NCI-H82 (cell line): ENCODE measurements around the gene EFL1.

Source experiments
- DNase-seq: peaks from one replicate; lab custom pipeline; 2025; lab: John Stamatoyannopoulos, UW

The EFL1 gene

GRCh38 chr15:82122746-82123400 is 139.7 kb downstream of the EFL1 start:
- DNase-seq: no peak

GRCh38 chr15:82118040-82118439 is 144.5 kb downstream of the EFL1 start:
- DNase-seq: no peak

GRCh38 chr15:82117296-82117695 is 145.2 kb downstream of the EFL1 start:
- no peak for DNase-seq

DNA sequence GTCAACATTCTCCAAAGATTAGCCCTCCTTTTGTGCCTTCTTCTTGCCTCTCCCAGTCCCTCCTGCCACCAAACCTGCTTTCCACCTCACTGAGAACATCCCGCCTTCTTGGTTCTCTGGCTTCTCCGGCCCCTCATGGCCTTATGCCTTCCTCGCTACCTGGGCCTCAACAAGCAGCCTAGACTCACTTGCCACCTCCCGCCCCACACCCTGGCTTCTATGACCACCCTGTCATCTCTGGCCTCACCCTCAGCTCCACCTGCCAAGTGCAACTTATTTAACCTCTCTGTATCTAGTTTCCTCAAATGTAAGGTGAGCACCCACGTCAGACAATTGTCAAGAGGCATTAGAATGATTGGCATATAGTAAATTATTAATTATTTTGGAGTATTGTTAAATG is 147.9 kb downstream of the EFL1 start:
- DNase-seq: no peak

DNA sequence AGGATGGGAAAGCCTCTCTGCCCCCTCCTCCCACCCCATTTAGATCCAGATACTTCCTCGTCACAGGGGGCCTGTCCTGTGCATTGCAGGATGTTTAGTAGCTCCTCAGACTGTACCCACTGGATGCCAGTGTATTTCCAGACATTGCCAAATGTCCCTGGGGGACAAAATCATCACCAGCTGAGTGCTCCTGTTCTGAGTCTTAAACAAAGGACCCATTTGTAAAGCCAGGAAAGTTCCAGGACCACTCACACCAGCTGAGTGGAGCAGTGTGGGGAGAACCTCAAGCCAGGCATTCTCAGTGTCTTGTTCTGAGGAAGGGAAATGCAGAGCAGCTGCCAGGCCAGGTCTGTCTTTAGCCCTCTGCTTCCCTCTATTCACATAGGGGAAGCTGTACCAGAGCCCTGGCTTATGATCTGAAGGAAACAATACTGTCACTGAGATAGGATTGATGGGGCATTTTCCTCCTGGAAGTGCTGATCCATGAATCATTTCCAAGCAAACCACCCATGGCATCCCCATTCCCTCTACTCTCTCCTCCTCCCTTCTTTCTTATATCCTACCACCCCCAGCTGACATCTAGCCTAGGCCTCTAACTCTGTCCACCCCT is 149.3 kb downstream of the EFL1 start:
- DNase-seq: no peak

GRCh38 chr15:82111918-82112317 is 150.6 kb downstream of the EFL1 start:
- DNase-seq: no peak

DNA sequence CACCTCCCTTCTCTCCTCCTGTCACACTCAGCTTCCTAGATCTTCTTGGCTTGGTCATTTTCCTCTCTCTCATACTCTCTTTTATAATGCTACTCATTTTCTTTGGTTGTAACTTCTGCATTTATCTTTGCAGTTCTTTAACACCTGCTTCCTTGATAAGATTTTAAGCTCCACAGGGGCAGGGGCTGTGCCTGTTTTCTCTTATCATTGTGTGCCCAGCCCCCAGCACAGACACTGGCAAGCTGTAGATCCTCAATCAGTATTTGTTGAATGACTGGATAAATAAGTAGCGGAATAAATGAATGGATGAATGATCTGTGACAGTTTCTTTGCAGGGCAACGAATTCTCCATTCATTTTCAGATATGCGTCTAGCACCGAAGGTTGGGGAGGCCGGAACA is 152.4 kb downstream of the EFL1 start:
- no peak for DNase-seq

- DNase-seq: peak; percentile 72
These were observed 153.9 kb downstream of the EFL1 start for GRCh38 chr15:82108489-82109078.

DNA sequence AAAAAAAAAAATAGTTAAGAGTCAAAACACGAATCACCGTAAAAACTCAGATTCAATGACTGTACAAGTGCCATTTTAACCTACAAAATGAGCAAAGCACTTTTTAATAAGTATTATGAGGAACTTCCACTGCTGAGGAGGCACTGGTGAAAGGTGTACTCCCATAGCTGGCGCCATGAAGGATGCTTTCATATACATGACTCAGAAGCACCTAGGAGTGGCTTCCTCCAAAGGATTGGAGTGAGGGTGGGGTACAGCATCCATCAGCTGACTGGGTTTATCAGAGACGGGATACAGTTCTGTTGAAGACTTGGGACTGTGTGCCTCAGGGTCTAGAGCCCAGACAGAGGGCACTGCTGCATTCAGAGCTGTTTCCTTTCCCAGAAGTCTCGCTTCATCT is 155.9 kb downstream of the EFL1 start:
- no peak for DNase-seq

GRCh38 chr15:82105451-82106215 is 156.9 kb downstream of the EFL1 start:
- no peak for DNase-seq

DNA sequence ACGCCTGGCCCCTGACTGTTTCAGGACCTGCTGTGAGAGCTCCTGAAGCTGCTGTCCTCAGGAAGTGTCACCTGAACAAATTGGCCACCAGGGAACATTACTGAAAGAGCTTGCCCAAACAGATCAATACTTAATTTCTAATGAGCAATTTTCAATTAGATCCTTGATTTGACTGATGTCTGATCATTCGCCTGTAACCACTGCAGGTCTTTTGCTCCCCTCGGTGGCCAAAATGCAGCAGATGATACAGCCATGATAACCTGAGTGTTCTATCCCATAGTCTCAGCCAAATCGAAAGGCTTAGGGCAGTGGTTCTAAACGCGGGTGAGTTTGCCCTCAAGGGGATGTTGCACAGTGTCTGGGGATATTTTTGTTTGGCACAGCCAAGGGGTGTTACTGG is 159.1 kb downstream of the EFL1 start:
- no peak for DNase-seq

DNA sequence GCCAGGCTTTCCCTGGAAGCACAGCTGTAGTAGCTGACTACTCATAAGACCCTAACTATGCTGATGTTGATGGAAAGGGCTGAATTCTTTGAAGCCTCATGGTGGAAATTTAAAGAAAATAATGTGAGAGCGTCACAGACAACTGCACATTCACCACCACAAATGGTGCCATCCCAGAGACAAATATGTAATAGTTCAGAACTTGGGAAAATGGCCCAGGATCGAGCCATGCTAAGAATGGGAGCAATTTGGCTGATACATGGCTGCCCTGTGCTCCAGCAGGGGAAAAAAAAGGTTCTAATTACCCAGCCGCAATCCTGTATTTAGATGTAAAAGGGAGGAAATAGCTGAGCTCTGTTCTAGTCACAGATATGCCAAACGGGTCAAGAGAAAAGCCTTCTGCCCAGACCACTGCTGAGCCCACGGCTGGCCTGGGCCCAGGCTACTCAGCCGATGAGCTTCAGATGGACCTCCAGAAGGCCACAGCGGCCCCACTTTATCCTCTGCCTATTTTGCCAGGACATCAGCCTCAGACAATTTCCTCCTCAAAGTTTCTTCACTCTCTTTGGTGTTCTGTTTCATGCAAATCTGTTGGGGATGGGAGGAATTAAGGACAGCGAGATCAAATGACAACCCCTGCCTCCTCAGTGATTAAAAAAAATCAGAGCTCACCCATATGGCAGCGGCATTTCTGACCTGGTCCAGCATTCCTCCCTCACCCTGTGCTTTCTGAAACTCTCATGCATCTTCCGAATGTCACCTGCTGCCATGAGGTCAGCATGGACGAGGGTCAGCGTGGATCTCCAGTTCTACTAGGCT is 162.2 kb downstream of the EFL1 start:
- peak; percentile 69 for DNase-seq

- no peak for DNase-seq
These were observed 163.9 kb downstream of the EFL1 start for GRCh38 chr15:82098674-82099073.

- DNase-seq: no peak
These were observed 166.7 kb downstream of the EFL1 start for GRCh38 chr15:82095803-82096202.

DNA sequence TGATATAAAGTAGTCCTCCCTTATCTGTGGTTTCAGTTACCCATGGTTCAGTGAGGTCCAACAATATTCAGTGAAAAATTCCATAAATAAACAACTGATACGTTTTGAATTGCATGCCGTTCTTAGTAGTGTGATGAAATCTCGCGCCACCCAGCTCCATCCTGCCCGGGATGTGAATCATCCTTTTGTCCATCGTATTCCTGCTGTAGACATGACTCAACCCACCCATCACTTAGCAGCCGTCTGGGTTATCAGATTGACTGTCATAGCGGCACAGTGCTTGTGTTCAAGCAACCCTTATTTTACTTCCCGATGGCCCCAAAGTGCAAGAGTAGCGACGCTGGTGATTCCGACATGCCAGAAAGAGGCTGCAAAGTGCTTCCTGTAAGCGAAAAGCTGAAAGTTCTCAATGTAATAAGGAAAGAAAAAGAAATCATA is 168.7 kb downstream of the EFL1 start:
- no peak for DNase-seq

DNA sequence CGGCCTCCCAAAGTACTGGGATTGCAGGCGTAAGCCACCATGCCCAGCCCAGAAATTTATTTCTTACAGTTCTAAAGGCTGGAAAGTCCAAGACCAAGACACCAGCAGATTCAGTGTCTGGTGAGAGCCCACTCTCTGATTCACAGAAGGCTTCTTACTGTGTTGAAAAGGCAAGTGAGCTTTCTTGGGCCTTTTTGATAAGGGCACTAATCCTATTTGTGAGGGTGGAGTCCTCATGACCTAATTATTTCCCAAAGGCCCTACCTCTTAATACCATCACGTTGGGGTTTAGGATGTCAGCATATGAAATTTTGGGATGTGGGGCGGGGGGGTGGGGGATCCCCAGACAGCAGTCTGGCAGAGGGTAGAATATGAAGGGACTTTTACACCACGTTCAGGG is 169.2 kb downstream of the EFL1 start:
- peak; percentile 45 for DNase-seq

DNA sequence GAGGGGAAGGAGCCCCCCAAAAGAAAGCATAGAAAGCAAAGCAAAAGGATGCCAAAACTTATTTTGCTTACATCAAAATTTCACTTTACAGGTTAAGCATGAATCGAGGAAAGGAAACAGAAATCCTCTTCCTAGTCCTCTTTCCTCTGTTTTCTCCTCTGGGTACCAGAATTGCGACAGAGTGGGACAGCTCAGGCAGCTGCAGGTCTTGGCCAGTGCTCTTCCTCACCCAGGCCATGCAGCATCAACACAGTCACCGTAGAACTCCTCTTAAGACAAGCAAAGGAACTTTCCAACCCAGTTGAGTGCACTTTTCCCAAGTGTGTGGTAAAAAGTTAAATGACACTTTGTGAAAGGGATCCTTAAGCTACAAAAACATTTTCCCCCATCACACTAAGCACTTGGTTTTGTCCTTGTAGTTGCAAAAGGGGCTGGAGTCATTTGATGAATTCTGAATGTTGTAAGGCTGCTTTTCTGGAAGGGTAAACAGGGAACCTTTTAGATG is 170.8 kb downstream of the EFL1 start:
- no peak for DNase-seq

DNA sequence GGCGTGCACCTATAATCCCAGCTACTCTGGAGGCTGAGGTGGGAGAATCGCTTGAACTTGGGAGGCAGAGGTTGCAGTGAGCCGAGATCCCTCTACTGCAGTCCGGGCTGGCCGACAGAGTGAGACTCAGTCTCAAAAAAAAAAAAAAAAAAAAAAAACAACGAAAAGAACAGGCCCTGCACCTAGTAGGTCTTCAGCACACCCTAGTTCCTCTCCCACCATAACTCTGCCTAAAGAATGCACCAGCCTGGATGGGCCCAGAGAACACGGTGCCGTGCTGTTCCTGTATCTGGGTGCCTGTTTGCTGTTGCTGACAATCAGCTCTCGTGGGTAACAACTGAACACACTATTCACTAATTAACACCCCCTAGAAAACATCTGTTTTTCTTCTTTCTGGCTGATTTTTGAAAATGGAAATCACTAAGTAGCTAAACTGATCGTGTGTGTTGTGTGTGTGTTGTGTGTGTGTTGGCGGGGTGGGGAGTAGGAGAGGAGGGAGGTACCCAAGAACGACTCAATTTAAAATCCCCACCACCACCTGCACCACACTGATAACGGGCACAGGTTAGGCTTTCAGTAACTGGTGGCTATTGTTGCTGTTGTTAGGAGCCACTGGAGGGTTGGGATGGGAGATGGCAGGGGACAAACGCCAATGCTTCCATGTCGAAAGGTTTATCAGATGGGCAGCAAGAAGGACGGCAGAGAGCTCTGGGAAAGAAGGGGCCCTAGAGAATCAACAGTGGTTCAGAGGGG is 176.1 kb downstream of the EFL1 start:
- no peak for DNase-seq

DNA sequence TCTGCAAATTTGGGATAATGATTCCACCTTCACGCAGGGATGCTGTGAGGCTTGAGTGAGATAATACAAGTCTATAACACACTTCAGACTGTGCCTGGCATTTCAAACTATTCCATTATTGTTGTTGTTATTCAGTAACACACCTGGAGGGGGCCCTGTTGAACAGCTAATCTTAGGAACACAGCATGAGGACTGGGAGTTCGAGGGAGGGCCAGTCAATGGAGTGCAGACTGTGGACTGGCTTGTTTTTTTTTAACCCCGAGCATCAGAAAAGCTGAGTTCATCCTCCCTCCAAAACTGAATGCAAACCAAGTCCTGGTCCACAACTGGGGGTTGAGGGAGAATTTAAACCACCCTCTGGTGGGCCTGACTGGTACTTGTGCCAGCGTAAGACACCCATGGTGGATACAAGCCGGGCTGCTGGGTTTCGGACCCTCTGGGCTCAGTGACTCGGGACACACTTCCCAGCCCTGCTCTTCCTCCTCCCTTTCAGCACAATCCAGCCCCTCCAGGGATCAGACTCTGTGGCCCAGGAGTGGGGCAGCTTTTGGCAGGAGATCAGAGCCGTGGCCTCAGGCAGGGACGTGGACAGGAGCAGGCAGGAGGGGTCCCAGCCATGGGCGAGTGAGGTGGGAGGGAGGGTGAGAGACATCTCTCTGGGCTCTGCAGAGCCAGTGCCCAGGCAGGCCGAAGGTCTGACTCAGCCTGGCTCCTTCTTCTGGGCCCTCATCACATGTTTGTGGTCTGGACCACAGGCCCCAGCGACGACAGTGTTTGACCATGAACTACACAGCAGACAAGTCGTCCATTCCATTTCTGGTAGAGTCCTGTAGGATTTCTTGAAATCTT is 180.4 kb downstream of the EFL1 start:
- peak; percentile 15 for DNase-seq

DNA sequence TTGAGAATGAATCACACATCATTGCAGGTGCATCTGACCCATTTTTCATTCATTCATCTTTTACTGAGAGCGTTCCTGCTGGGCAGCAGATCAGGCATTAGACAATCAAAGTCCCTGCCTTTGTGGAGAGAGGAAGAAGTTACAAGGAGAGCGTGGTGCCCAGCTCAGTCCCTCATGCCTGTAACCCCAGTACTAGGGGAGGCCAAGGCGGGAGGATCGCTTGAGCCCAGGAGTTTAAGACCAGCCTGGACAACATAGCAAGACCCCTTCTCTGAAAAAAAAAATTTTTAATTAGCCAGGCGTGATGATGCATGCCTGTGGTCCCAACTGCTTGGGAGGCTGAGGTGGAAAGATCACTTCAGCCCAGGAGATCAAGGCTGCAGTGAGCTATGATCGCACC is 181.8 kb downstream of the EFL1 start:
- DNase-seq: no peak
